SJCRH30 (cell line): ENCODE measurements around the gene TDRD7. TPM values are rescaled to one million over a fixed set of nuclear protein-coding genes. Genes with fewer than 3 reads are reported as not detected.

ENCODE experiments used
- DNase-seq, 2 experiments: peaks; one replicate each; pipeline ENCODE4 v3.0.0-alpha.2; 2015 to 2020
- H3K27ac ChIP-seq: fragments of 250-450 bp; sonication (Bioruptor Pico); 2 replicates; pipeline ENCODE4 v1.5.1; 2020; ENCODE audit warnings: mild to moderate bottlenecking, moderate library complexity
- H3K27me3 ChIP-seq: fragments of 250-450 bp; sonication (Bioruptor Pico); 2 replicates; pipeline ENCODE4 v1.5.1; 2020; ENCODE audit warnings: mild to moderate bottlenecking, moderate library complexity
- H3K36me3 ChIP-seq: fragments of 250-450 bp; sonication (Bioruptor Pico); 2 replicates; pipeline ENCODE4 v1.5.1; 2020; ENCODE audit warnings: mild to moderate bottlenecking, moderate library complexity
- H3K4me1 ChIP-seq: fragments of 250-450 bp; sonication (Bioruptor Pico); 2 replicates; pipeline ENCODE4 v1.5.1; 2020; ENCODE audit warnings: mild to moderate bottlenecking, moderate library complexity
- H3K4me3 ChIP-seq: fragments of 250-450 bp; sonication (Bioruptor Pico); 2 replicates; pipeline ENCODE4 v1.5.1; 2020; ENCODE audit warnings: mild to moderate bottlenecking, moderate library complexity
- H3K9me3 ChIP-seq: fragments of 250-450 bp; sonication (Bioruptor Pico); replicated peaks from 2 replicates; pipeline ENCODE4 v1.5.1; 2020; ENCODE audit warnings: mild to moderate bottlenecking, moderate library complexity
- total RNA-seq: library from RNA; depleted of rRNA; stranded (reverse); fragments of >200 nt; shearing (Covaris generic); gene quantifications from 2 replicates; pipeline ENCODE4 v1.2.3, GENCODE V29; 2014

The TDRD7 gene
- total RNA-seq, 1 experiment from 2014 or later = 2.4 TPM

GRCh38 chr9:97382099-97382718 is 29.7 kb upstream of the TDRD7 start:
- Histone ChIP-seq H3K9me3 (no peaks in the 10 kb centered on the region), H3K4me1 (no peaks in the 10 kb centered on the region)
- DNase-seq = no peak

DNA sequence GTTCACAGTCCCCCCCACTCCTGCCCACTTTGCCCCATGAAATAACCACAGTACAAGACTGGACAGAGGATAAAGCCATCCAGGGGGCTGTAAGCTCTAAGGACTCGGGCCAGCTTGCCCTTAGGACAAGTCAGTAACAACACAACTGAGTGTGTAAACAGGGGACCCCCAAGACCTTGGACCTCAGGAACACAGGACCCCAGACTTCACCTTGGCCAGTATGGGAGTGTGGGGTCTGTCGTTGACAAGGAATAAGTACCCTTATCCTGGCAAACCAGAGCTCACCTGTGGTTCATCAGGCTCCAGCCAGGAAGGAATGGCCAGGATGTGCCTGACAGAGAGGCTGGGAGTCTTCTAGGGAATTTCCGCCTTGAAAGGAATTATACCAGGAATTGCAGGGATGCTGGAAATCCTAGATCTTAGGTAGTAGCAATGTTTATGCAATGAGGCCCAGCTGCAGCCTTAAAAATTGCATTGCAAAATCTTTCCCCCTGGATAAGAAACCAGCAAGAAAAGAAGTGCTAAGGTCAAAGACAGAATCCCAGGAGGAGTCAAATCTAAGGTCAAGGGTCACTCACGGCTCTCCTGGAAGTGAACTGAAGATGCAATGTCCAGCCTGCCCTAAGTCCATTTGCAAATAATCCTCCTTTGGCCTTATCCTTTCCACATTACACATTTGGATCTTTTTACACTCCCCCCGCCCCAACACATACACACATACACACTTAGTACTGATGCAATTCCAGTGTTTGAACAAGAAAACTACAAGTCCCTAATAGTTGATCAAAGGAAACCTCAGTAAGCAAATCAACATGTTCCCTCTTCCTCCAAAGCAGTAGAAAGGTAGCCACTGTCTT is 27.3 kb upstream of the TDRD7 start:
- H3K4me1 ChIP-seq = no peaks in the 10 kb centered on the region
- no peaks in the 10 kb centered on the region for H3K27me3 ChIP-seq
- no peaks in the 10 kb centered on the region for H3K36me3 ChIP-seq
- H3K27ac ChIP-seq = no peak overlapping the region
- H3K4me3 ChIP-seq = no peak overlapping the region
- DNase-seq = no peak
- H3K9me3 ChIP-seq = no peaks in the 10 kb centered on the region

More at GRCh38 chr9:97382099-97382718, 29.7 kb upstream of the TDRD7 start:
- Histone ChIP-seq H3K4me3 (no peak overlapping the region), H3K36me3 (no peaks in the 10 kb centered on the region), H3K27ac (no peak overlapping the region), H3K27me3 (no peaks in the 10 kb centered on the region)

DNA sequence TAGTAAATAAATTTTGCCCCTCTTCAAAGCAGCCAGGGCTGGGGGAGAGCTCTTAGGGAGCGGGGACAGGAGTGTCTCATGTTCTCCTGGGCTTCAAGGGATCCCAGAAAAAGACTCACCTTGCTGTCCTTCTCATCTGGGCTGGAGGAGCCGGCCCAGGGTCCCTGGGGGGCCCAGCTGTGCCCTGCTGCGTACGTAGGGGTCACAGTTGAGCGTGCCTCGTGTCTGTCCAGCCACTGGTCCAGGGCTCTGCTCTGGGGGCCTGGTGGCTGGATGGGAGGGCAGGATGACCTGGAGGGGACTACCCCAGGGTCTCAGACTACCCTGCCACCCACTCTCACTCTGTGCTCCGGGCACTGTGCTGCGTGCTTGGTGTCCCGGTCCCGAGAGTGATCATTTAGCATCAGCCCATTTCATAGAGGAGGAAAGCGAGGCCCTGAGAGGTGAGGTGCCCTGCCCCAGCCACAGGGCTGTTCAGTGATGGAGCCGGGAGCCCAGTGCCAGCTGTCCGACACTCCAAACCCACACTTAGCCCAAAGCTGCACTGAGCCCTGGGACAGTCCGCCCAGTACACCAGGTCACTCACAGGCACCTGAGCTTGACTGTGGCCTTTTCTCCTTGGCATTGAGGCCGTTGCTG is 26.2 kb upstream of the TDRD7 start:
- H3K9me3 ChIP-seq = no peaks in the 10 kb centered on the region
- no peaks in the 10 kb centered on the region for H3K27me3 ChIP-seq
- H3K4me1 ChIP-seq = no peaks in the 10 kb centered on the region
- no peaks in the 10 kb centered on the region for H3K36me3 ChIP-seq
- no peak overlapping the region for H3K4me3 ChIP-seq
- H3K27ac ChIP-seq = no peak overlapping the region
- DNase-seq = no peak

GRCh38 chr9:97386265-97386633 is 25.6 kb upstream of the TDRD7 start:
- Histone ChIP-seq H3K4me1 (no peaks in the 10 kb centered on the region), H3K27me3 (no peaks in the 10 kb centered on the region), H3K9me3 (no peaks in the 10 kb centered on the region), H3K27ac (no peak overlapping the region), H3K36me3 (no peaks in the 10 kb centered on the region), H3K4me3 (no peak overlapping the region)
- DNase-seq = no peak

DNA sequence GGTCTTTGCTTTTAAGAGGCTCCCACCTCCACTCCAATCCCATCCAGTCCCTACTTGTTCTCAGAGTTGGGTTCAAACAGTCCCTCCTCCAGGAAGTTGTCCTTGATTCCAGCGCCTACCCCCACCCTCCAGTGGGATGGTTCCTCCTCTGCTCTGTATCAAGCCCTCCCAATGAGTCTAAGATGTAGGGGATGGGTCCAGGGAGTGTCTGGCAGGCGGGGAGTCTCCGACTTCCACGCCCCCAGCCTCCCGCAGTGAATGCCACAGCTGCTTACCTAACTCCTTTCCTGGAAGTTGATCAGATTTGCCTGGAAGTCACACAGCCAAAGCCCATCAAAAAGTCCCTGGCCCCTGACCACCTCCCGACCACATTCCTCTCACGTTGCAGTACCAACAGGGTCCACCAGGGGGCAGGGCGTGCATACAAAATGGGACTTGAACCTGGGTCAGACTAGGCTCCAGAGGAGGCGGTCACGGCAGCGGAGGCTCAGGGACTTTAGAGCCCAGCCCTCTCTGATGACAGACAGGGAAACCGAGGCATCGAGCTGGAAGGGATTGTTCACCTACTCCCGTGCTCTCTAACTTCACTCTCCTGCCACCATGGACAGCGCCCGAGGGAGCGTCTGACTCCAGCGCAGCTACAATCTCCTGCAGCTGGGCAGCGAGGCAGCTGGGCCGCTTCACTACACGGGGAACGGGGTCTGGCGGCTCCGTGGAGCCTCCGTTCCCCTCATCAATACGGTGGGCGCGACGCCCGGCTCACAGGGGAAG is 25.0 kb upstream of the TDRD7 start:
- Histone ChIP-seq H3K27me3 (no peaks in the 10 kb centered on the region), H3K36me3 (no peaks in the 10 kb centered on the region), H3K4me3 (no peak overlapping the region), H3K4me1 (no peaks in the 10 kb centered on the region), H3K27ac (no peak overlapping the region), H3K9me3 (no peaks in the 10 kb centered on the region)
- peak; percentile 53 to 79 for DNase-seq

DNA sequence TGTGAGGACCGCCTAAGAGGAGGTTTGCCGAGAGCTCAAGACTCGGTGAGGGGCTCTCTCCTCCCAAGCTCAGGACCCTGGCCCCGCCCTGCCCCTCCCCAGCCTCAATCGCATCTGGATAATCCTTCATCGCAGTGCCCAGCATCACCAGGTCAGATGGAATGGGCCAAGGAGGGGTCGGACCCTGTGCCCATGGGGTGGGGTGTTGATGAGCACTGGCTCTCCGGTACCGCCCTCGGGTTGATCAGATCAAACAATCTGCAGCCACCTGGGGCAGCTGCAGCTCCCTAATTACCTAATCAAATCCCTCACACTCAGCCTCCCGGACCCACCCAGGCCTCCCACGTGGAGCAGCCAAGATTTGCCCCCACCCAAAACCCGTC is 24.4 kb upstream of the TDRD7 start:
- DNase-seq = no peak
- H3K9me3 ChIP-seq = no peaks in the 10 kb centered on the region
- no peaks in the 10 kb centered on the region for H3K27me3 ChIP-seq
- no peaks in the 10 kb centered on the region for H3K36me3 ChIP-seq
- H3K27ac ChIP-seq = no peak overlapping the region
- H3K4me1 ChIP-seq = no peaks in the 10 kb centered on the region
- no peak overlapping the region for H3K4me3 ChIP-seq

- Histone ChIP-seq H3K4me3 (no peak overlapping the region), H3K9me3 (no peaks in the 10 kb centered on the region), H3K27me3 (no peaks in the 10 kb centered on the region), H3K36me3 (no peaks in the 10 kb centered on the region), H3K4me1 (no peaks in the 10 kb centered on the region), H3K27ac (no peak overlapping the region)
- DNase-seq = no peak
These were observed 23.8 kb upstream of the TDRD7 start for GRCh38 chr9:97387936-97388684.

DNA sequence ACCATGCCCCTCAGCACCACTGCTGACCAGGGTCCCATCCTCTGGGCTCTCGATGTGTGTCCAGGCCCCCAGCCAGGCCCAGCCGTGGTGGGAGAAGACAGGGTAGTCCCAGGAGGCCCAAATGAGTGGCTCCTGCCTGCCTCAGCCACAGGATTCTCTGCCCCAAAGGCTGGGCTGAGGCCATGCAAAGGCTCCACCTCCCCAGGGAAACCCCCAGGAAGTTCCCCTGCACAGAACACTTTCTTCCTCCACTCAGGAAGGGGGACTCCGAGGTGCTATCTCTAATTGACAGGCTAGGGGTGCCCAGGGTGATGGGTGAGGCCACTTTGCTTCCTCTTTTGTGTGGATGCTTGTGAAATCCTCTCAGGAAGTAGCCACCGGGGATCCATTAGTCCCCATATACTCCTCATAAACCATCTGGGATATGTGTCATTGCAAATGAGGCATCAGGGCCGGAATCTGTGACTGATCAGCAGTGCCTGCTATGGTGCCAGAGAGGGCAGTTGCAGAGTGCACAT is 23.1 kb upstream of the TDRD7 start:
- Histone ChIP-seq H3K9me3 (no peaks in the 10 kb centered on the region), H3K27ac (no peak overlapping the region), H3K4me1 (no peaks in the 10 kb centered on the region), H3K36me3 (no peaks in the 10 kb centered on the region), H3K4me3 (no peak overlapping the region), H3K27me3 (no peaks in the 10 kb centered on the region)
- DNase-seq = no peak

DNA sequence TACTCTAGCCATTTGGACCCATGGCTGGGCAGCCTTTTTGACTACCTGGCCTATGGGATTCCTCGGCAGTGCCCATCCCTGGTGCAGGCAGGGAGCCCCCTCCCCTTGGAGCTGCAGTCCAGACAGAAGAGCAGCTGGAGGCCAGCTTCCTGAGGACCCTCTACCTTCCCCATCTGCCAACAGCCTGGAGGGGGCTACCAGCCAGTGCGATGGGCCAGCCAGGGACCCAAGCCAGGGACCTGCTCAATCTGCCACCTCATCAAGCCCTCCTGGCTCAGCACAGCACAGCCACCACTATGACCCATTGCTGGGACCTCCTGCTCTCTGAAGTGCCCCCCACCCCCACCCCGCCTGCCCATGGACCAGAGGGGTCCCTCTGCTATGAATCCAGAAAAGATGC is 22.6 kb upstream of the TDRD7 start:
- DNase-seq = no peak
- H3K27me3 ChIP-seq = no peaks in the 10 kb centered on the region
- H3K9me3 ChIP-seq = no peaks in the 10 kb centered on the region
- no peaks in the 10 kb centered on the region for H3K36me3 ChIP-seq
- H3K4me3 ChIP-seq = no peak overlapping the region
- no peaks in the 10 kb centered on the region for H3K4me1 ChIP-seq
- H3K27ac ChIP-seq = no peak overlapping the region

GRCh38 chr9:97390791-97391406 is 21.0 kb upstream of the TDRD7 start:
- no peaks in the 10 kb centered on the region; the same call in 1 of the 2 replicates for H3K27me3 ChIP-seq
- no peaks in the 10 kb centered on the region for H3K36me3 ChIP-seq
- H3K27ac ChIP-seq = no peak overlapping the region
- no peak for DNase-seq
- no peak overlapping the region for H3K4me3 ChIP-seq
- H3K4me1 ChIP-seq = no peaks in the 10 kb centered on the region
- H3K9me3 ChIP-seq = no peaks in the 10 kb centered on the region

DNA sequence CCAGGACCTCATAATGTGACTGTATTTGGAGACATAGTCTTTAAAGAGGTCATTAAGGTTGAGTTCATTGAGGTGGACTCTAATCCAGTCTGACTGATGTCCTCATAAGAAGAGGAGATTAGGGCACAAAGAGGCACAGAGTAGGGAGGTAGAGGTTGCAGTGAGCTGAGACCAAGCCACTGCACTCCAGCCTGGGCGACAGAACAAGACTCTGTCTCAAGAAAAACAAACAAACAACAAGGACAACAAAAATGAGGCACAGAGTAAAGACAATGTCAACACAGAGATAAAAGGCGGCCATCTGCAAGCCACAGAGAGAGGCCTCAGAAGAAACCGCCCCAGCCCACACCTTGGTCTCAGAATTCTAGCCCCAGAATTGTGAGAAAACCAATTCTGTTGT is 17.0 kb upstream of the TDRD7 start:
- no peaks in the 10 kb centered on the region for H3K4me1 ChIP-seq
- no peak overlapping the region for H3K27ac ChIP-seq
- no peak overlapping the region for H3K4me3 ChIP-seq
- no peaks in the 10 kb centered on the region; the same call in 1 of the 2 replicates for H3K27me3 ChIP-seq
- no peaks in the 10 kb centered on the region for H3K36me3 ChIP-seq
- H3K9me3 ChIP-seq = no peaks in the 10 kb centered on the region
- DNase-seq = no peak

DNA sequence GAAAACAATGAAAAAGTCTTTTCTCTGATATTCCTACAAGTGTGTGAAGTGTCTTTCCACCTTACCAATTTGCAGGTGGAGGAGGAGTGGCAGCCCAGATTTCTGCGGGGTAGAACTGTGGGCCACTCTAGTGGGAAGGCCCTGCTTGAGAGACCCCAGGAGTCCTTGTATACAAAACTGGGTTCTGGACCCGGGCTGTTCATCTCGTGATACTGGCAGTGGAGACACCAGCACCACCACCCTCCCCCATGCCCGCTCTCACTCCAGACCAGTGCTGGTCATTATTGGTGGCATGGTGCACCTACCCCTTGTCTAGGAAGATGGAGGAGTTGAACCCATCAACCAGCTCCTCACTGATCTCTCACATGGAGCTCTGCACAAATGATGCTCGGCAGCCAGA is 16.2 kb upstream of the TDRD7 start:
- H3K4me1 ChIP-seq = no peaks in the 10 kb centered on the region
- H3K36me3 ChIP-seq = no peaks in the 10 kb centered on the region
- no peak for DNase-seq

GRCh38 chr9:97396256-97396655 is 15.6 kb upstream of the TDRD7 start:
- Histone ChIP-seq H3K27me3 (no peaks in the 10 kb centered on the region; the same call in 1 of the 2 replicates), H3K27ac (no peak overlapping the region), H3K9me3 (no peaks in the 10 kb centered on the region), H3K4me1 (no peaks in the 10 kb centered on the region), H3K36me3 (no peaks in the 10 kb centered on the region), H3K4me3 (no peak overlapping the region)
- no peak for DNase-seq

More for the DNA sequence above, 16.2 kb upstream of the TDRD7 start:
- Histone ChIP-seq H3K4me3 (no peak overlapping the region), H3K27ac (no peak overlapping the region), H3K9me3 (no peaks in the 10 kb centered on the region), H3K27me3 (no peaks in the 10 kb centered on the region; the same call in 1 of the 2 replicates)

DNA sequence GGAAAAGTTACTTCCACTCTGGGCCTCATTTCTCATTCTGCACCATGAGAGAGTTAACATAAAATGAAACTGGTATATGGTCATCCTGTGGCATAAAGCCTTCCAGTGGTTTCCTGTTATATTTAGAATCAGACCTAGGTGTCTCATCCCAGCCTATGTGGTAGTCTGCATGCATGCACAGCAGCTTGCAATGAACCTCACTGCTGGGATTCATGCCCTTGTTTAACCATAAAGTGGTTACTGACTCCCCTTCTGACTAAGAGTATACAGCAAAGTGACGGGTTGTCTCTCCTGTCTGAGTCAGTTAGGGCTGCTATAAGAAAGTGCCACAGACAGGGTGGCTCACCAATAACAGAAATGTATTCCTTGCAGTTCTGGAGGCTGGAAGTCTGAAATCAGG is 14.7 kb upstream of the TDRD7 start:
- Histone ChIP-seq H3K4me3 (no peak overlapping the region), H3K27me3 (no peaks in the 10 kb centered on the region; the same call in 1 of the 2 replicates), H3K4me1 (no peaks in the 10 kb centered on the region), H3K9me3 (no peaks in the 10 kb centered on the region), H3K36me3 (no peaks in the 10 kb centered on the region), H3K27ac (no peak overlapping the region)
- no peak for DNase-seq
